Daoy (cell line): ENCODE measurements around the gene TBC1D22A. TPM values are rescaled to one million over a fixed set of nuclear protein-coding genes. Genes with fewer than 3 reads are reported as not detected.
A peak's percentile ranks its signal among the peaks of the same experiment; 100 is the strongest.
"Not testable (repeated sequence)": the region's sequence is repeated elsewhere in the genome, so short reads cannot be mapped to it uniquely, and the experiment has no call there.

Experiments
- DNase-seq: peaks from one replicate; pipeline ENCODE4 v3.0.0-alpha.2; 2015; ENCODE audit warnings: low read depth
- total RNA-seq: library from RNA; depleted of rRNA; stranded (reverse); fragments of >200 nt; shearing (Covaris generic); gene quantifications from 2 replicates; pipeline ENCODE4 v1.2.3, GENCODE V29; 2014; rRNA removed

TBC1D22A gene, protein sequence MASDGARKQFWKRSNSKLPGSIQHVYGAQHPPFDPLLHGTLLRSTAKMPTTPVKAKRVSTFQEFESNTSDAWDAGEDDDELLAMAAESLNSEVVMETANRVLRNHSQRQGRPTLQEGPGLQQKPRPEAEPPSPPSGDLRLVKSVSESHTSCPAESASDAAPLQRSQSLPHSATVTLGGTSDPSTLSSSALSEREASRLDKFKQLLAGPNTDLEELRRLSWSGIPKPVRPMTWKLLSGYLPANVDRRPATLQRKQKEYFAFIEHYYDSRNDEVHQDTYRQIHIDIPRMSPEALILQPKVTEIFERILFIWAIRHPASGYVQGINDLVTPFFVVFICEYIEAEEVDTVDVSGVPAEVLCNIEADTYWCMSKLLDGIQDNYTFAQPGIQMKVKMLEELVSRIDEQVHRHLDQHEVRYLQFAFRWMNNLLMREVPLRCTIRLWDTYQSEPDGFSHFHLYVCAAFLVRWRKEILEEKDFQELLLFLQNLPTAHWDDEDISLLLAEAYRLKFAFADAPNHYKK
- 6.7 and 8.7 TPM in 2 replicates for total RNA-seq

DNA sequence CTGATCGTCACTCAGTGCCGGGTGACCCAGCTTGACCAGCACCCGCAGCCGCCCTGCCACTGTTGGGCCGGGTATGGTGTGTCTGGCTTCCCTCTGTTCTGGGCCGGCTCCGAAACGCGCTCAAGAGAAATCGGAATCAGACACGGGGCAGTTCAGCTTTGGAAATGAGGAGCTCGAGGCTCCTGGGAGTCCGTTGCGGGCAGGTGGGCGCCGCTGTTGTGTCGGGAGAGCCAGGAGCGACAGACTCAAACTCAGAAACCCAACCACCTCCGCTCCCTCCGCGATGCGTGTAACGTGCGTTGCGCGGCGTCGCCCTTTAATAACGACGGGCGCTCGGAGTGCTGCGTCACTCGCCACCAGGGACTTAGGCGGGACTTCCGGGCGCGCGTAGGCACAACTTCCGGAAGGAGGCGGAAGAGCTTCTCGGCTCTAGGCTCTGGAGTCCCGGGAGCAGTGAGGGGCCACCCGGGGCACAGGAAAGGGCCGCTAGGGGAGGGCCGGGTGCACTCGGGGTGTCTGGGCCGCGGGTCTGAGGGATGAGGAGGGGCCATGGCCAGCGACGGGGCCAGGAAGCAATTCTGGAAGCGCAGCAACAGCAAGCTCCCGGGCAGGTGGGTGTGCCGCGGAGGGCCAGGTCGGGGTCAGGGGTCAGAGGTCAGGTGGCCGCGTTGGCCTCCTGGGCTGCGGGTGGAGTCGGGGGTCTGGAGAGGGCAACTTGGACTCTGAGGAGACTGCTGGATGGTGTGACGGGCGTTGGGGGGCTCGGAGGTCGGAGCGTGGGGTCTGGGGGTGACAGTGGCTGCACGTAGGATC is at the start of gene TBC1D22A:
TSS of gene TBC1D22A (plus strand) at position 413 of the 813 bp plus-strand sequence. CDS start at position 550, 137 bp downstream.
- peak; percentile 96 for DNase-seq

DNA sequence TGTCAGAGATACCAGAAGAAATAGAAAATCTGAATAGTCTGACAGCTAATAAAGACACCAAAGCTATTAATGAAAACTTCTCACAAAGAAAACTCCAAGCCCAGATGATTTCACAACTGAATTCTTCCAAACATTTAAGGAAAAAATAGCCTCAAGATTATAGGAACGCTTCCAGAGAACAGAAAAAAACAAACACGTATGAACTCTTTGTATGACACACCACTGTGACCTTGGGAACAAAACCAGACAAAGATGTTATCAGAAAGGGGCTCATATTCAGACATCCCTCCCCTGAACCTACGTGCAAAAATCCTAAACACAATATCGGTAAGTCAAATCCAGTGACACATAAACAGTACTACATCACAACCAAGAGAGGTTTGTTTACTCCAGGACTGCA is 47.9 kb upstream of the TBC1D22A start:
- no peak for DNase-seq

DNA sequence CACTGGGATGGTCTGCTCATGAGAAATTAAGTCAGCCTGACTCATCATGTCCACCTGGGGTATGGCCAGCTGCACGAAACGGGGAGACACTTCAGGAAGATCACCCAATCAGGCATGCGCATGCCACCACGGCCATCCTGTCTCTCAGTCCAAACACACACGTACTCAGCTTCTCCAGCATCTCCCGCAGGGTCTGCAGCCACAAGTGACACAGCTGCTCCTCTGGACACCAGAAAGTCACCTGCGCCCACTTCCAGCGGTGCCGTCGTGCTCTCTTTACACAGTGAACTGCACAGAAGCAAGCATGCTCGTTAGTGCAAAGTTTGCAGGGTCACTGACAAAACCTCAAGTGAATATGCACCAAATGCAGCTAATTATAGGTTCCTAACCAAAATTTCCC is 42.5 kb upstream of the TBC1D22A start:
- DNase-seq = no peak

DNA sequence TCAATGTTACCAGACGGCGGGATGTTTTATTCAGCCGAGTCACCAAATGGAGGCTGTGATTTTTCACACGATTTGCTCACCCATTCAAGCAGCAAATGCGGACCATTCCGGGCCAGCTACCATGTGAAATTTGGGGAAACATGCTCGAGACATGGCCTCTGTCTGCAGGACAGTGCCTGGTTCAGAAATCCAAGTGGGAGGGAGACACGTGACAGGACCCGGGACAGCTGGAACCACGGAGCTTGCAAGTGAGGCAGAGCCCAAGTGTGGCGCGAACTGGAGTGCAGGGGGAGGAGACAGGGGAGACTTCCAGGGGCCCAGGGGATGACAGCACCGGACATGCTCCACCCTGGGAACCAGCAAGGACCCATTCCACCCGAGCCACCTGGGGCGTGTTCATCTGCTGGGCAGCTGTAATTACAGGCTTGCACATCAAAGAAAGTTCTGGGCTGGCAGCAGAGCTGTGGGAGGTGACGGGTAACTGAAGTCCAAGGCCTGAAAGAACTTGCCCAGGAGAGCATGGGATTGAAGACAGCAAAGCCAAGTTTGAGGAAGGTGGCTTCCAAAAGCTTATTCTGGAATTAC is 40.9 kb upstream of the TBC1D22A start:
- DNase-seq = no peak

DNA sequence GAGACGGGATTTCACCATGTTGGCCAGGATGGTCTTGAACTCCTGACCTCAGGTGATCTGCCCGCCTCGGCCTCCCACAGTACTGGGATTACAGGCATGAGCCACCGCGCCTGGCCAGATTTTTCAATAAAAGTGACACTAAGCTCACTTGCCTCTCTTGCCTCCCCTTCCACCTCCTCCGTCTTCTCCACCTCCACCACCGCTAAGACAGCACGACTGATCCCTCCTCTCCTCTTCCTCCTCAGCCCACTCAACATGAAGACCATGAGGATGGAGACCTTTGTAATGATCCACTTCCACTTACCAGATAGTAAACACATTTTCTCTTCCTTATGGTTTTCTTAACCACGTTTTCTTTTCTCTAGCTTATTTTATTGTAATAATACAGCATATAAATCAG is 38.6 kb upstream of the TBC1D22A start:
- no peak for DNase-seq

DNA sequence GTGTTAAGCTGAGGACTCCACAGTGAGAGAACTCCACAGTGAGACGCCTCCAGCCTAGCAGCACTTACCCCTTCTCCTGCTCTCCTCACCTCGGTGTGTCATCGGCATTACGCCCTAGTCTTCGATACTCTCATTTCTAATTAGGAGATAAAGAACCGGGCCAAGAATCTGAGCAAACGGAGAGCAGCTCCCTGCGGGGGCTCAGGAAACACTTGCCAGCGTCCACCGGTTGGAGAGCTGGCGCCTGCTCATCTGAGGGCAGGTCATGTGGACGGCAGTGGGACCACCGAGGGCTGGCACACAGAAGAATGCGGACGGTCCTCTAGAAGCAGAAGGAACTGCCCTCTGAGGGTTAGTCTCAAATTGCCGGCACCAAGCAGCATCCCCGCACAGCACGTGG is 37.4 kb upstream of the TBC1D22A start:
- DNase-seq = no peak

DNA sequence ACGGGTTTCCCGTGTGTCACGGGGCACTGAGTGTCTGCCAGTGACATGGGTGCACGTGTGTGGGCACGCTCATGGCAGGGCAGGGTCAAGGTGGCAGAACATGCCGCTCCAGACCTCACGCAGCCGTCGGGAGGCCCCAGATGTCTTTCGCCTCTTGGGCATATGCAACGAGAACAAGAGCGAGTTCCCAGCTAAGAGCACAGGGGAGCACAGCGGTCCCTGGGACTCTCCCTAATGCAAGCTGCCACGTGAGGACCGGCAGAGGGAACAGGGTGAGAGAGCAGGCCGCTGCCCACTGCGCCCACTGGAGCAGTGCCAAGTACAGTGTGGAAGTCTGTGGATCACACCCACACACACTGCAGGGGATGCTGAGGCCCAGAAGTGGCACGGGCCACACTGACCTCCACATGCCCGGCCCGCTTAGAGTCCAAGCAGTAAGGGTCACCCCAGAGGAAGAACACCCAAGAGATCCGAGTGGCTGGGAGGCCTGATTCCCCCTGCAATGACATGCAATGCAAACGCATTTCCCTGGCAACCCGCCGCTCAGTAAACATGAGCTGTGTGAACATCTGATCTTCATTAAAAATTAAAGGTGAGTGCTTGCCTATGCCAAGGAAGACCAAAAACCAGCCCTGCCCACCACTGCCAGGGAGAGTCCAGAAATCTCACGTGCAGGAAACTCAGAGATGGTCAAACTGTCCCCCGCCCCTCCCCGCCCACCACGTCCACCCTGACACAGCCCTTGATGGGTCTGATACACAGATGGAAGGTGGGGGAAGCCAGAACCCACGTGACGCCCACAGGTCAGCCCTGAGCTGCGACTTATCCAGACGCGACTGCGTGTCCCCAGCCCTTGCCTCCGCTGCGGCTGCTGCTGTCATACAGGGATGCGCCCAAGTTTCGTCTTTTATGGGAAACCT is 36.1 kb upstream of the TBC1D22A start:
- DNase-seq = no peak

DNA sequence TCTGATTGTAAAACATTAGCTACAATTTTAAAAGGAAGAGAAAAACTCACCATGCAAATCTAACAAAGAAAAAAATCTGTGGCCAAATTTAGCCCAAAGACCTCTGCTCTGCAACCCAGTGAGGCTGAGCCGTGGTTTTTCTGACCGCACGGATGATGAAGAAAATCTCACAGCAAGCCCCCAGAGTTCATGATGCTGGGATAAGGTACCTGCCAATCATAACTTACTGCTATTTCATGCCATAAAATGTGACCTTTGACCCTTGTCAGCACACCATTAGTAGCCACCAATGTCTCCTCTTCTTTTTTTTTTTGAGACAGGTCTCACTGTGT is 35.5 kb upstream of the TBC1D22A start:
- no peak for DNase-seq

DNA sequence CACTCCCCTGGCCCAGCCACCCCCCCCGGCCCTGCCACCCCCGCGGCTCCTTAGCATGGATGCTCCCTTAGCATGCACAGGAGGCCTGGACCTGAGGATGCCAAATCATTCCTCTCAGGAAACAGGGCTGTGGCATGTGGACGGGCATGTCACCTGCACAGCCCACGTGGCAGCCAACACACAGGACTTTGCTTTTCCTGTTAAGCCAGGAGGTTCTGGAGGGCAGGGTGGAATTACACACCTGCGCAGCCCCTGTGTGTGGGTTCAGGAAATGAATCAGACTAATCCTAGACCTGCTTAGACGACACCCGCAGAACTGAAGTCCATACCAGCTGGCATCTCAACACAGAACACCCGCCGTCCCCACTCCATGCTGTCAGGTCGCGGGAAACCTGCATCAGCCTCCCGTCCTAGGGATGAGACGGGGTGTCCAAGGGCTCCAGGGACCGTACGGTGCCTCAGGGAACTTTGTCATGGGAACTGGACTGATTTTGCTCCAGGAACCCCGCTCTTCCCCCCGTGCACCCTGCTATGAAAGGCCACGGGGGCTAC is 34.6 kb upstream of the TBC1D22A start:
- no peak for DNase-seq

DNA sequence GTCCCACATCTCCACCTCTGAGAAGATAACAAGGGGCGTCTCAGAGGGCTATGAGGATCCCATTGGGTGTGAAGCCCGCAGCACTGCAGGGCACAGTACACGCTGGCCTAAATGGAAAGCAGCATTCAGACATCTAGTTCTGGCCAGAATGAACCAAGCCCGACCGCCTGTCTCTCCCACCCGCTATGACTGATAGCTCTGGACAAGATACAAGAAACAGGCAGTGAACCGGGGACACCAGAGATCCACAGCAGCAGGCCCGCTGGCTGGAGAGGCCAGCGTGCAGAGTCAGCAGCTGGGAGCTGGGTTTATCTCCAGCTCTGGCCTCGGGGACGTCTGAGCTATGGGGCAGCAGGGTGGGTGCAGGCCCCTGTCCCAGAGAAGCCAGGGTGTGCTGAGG is 34.0 kb upstream of the TBC1D22A start:
- DNase-seq = no peak

DNA sequence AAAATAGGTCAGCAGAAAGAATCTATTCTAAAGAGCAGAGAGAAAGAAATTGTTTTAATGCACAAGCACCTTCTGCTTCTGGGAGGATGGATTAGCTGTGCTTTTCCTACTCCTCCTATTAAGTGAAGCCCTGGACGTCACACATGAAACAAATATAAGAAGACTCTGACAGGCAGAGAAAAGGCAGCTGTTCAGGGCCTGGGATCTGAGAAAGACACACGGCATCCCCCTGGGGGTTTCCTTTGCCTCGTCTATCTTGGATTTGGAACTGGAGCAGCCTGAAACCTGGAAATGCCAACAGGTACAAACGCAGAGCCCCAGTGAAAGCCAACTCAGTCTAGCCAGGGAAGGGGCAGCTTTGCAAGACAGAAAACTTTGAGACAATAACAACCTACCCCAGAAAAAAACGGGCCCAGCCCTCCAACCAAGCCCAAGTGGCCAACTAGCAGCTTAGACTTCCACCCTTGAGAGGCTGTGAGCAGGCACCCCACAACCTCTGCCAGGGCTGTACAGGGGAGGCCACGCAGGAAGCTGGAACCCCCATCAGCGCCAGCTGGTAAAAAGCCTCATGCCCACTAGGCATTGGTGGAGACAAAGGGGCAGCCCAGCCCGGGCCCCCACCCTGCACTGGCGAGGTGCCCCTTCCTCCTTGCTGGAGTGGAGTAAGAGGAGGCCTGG is 31.7 kb upstream of the TBC1D22A start:
- no peak for DNase-seq

DNA sequence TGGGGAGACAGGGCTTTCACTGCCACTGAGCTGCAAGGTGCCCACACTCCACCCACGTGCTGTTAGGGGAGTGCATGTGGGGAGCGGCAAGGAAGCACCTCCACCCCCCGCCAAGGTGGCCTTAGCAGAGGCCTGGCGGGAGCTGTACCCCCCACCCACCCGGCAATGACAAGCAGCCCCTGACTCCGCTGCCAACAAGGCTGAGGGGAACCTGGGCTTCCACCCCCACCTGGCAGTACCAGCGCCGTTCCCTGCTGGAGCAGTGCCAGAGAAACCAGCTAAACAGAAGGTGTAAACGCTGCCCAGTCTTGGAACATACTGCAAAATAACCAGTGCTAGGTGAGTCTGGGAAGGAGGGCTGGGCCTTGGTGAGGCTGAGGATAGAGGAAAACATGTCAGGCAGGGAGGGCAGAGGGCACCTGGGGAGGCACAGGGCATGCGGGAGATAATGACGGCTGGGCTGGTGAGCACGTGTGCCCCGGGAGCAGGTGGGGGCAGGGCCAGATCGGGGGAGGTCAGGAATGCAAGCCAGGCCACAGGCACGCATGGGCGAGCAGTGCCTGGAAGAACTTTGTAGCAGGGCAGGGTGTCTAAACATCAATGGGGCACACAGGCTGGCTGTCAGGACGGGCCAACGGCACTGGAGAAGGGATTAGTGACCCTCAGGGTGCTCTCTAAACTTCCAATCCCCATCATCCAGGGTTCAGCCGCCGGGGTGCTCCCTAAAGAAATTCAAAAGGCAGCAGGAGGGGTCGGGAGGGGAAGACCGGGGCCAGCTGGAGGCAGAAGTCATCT is 31.0 kb upstream of the TBC1D22A start:
- DNase-seq = peak; percentile 44

DNA sequence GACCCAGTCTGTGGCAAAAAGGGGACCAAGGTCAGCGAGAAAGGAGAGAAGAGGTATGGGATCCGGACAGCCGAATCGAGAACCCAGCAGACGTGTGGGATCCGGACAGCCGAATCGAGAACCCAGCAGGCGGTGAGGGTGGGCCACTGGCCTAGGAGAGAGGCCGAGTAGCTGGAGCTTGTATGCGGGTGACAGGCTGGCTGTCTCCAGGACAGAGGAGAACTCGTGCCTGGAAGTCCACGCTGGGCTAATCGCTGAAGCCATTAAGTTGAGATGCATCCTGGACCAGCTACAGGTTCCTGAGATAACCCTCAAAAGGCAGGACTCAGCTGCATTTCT is 30.4 kb upstream of the TBC1D22A start:
- no peak for DNase-seq

DNA sequence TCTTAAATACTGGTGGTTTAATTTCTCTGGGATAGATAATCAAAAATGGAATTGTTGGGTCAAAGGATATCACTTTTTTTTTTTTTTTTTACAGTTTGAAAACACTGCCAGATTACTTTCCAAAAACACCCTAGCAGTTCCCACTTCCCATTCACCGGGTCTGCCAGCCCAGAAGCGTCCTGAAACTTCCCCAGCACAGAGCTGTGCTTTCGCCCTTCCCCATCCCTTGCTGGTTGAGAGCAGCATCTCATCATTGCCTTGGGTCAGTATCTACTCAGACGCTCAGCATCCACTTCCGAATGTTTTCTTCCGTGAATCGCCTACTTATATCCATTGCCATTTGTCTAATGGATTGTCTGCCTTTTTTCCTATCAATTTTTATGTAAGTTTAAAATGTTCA is 29.9 kb upstream of the TBC1D22A start:
- DNase-seq = no peak

DNA sequence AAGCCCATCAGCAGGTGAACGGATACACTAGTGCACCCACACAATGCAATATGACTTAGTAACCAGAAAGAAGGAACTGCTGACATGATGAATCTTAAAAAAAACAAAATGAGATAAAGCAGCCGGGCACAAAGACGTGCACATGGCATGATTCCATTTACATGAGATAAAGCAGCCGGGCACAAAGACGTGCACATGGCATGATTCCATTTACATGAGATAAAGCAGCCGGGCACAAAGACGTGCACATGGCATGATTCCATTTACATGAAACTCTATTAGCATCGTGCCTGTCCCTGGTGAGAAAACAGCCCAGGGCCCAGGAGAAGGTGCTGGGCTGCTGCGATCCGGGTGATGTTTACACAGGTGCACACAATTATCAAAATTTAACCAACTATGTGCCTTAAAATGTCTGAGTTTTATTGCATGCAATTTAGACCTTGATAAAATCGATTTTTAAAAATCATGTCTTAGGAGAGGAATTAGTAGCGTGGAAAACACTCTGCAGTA is 28.2 kb upstream of the TBC1D22A start:
- DNase-seq = not testable (repeated sequence)

DNA sequence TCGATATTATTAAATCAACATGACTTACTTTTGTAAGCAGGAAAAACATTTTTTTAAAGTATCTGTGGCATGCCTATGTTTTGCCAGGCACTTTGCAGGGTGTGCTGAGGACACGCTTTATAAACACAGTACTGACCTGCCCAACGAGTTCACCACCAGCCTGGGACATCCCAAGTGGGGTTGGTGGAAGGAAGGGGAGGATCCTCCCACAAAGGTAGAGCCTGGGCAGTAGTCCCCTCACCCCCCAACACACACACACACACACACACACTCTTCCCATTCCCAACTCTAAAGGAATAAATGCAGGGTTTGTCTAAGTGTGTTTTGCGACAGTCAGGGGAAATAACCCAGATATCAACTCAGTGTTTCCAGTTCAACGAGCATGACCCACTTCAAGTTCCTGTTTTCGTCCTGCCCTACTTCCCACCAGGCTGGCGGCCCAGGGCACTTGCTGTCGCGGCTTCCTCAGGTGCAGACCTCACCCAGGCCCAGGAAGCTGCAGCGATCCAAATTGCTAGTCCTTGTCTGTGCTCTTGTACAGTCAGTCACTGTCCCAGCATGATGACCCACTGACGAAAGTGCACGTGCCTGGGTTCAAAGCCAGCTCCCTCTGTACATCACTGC is 27.5 kb upstream of the TBC1D22A start:
- peak; percentile 45 for DNase-seq

DNA sequence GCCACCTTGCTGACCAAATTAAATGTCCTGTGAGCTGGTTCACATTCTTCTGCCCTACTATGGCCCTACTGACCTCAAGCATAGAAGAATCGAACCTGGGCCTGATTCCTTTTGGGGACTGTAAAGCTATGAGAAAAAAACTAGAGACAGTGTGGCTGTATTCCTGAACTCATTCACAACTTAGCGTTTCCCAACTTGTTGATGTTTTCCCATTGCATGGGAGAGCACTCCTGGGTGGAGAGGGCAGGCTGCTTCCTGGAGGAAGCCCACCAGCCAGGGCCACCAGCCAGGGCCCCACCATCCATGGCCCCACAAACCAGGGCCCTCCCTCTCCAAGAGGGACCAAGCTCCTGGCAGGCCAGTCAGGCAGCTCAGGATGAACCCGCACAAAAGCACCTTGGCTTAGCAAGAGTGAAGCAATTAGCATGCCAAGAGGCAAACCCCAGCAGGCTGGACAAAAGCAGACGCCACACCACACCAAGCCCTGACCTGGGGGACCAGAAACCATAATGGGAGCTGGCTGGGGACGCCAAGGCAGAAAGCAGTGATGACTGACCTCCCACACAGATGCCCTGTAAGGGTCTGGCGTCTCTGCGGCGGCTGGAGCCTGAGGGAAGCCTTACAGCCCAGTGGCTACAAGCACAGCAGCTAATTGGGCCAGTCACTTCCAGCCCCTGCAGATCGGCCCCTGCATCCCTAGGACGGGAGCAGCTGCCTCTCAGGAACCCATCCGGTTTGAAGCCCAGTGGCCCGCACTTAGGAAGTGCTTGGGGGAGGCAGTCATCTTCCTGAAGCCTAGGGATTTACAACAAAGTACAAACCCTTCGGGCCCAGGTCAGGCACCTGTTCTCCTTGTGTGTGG is 26.5 kb upstream of the TBC1D22A start:
- no peak for DNase-seq

DNA sequence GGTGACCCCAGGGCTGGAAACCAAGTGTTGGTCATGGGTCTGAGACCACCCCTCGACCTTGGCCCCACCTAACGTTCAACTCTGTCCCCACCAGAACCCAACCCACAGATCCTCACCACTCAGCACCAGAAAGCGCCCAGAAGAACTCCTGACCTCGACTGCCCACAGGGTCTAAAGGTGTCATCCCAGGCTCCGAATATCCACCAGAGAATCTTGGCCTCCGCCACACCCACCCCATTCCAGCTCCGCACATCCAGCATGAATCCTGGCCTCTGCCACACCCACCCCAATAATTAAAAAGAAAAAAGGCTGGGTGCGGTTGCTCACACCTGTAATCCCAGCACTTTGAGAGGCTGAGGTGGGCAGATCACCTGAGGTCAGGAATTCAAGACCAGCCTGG is 25.7 kb upstream of the TBC1D22A start:
- DNase-seq = no peak
